HepG2 (cell line): Measurements from ENCODE around the gene KIAA0232.
"Not testable (repeated sequence)": the region's sequence is repeated elsewhere in the genome, so short reads cannot be mapped to it uniquely, and the experiment has no call there.

ENCODE experiments used
- AGO1 ChIP-seq: fragments of 200-400 bp; formaldehyde crosslinking; IDR thresholded peaks from 2 replicates; pipeline ENCODE4 v1.6.1; 2017; ENCODE audit warnings: mild to moderate bottlenecking, low read depth, low read length, moderate library complexity; ENCODE audit not compliant: poor library complexity, severe bottlenecking
- EHMT2 ChIP-seq: fragments of 200-600 bp; sonication (generic); IDR thresholded peaks from 2 replicates; pipeline ENCODE4 v1.7.0; 2017; ENCODE audit warnings: antibody characterized with exemption, low read depth, low read length, borderline replicate concordance
- SETDB1 ChIP-seq: sonication (generic); formaldehyde crosslinking; IDR thresholded peaks from 2 replicates; pipeline ENCODE4 v1.5.1; 2020; ENCODE audit warnings: missing genetic modification reagents, mild to moderate bottlenecking, borderline replicate concordance
- SMAD3 ChIP-seq: sonication (generic); formaldehyde crosslinking; IDR thresholded peaks from 2 replicates; pipeline ENCODE4 v1.4.0; 2020; ENCODE audit warnings: missing genetic modification reagents
- ZNF264 ChIP-seq: sonication (generic); formaldehyde crosslinking; IDR thresholded peaks from 2 replicates; pipeline ENCODE4 v1.4.0; 2020; ENCODE audit warnings: missing genetic modification reagents
- TF ChIP-seq, protein P1 (sequence below): sonication (generic); formaldehyde crosslinking; IDR thresholded peaks from 2 replicates; pipeline ENCODE4 v1.5.0; 2020; ENCODE audit warnings: missing genetic modification reagents

DNA sequence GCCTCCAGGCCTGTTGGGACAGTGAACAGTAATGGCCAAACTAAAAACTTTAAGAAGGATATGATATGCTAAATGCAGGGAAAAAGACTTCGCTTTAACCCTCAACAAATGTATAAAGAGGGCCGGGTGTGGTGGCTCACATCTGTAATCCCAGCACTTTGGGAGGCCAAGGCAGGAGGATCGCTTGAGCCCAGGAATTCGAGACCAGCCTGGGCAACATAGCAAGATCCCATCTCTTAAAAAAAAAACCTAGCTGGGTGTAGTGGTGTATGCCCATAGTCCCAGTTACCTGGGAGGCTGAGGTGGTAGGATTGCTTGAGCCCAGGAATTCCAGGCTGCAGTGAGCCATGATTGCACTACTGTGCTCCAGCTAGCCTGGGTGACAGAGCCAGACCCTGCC is 14.8 kb downstream of the KIAA0232 start:
- TF ChIP-seq, protein P1, sequence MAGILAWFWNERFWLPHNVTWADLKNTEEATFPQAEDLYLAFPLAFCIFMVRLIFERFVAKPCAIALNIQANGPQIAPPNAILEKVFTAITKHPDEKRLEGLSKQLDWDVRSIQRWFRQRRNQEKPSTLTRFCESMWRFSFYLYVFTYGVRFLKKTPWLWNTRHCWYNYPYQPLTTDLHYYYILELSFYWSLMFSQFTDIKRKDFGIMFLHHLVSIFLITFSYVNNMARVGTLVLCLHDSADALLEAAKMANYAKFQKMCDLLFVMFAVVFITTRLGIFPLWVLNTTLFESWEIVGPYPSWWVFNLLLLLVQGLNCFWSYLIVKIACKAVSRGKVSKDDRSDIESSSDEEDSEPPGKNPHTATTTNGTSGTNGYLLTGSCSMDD = not testable (repeated sequence)
- TF ChIP-seq EHMT2; ZNF264; SETDB1 (CRISPR knock-in tag); SMAD3 (CRISPR knock-in tag); AGO1: not testable (repeated sequence)
